ENCODE results near the gene ATG7.

The ATG7 gene

GRCh38 chr3:11587766-11588165 is 315.6 kb downstream of the ATG7 start:
- Histone ChIP-seq H3K9me3 (replicated peaks; ENCODE audit: insufficient read depth, low read length) (no peaks in the 10 kb centered on the region), H3F3A (ENCODE audit: insufficient read depth, low read length) (no peaks in the 10 kb centered on the region), H3K4me2 (ENCODE audit: low read depth, low read length) (no peak overlapping the region), H3K4me3 (ENCODE audit: low read length) (no peak overlapping the region), H2AFZ (ENCODE audit: low read length) (no peak overlapping the region), H4K20me1 (ENCODE audit: insufficient read depth, low read length) (no peaks in the 10 kb centered on the region), H3K9me2 (replicated peaks; ENCODE audit: insufficient read depth, low read length) (no peaks in the 10 kb centered on the region), H3K9ac (ENCODE audit: low read length) (no peak overlapping the region), H3K36me3 (replicated peaks; ENCODE audit: insufficient read depth, low read length) (no peaks in the 10 kb centered on the region), H3K27me3 (replicated peaks; ENCODE audit: insufficient read depth, low read length) (no peaks in the 10 kb centered on the region), H3K27ac (ENCODE audit: low read length) (no peak overlapping the region), H3K79me2 (ENCODE audit: low read length) (peaks cover 76% of the 10 kb centered on the region), H3K4me1 (ENCODE audit: low read length) (no peaks in the 10 kb centered on the region)
- TF ChIP-seq CTCF (IDR thresholded peaks at IDR 0.05; ENCODE audit: low read length) (no peak), EZH2 (optimal IDR thresholded peaks at IDR 0.05; ENCODE audit: low read depth, low read length) (no peak)
- DNase-seq, result no peak

GRCh38 chr3:11588338-11588737 is 316.1 kb downstream of the ATG7 start:
- Histone ChIP-seq H3K27ac (ENCODE audit: low read length) (no peak overlapping the region), H3K27me3 (replicated peaks; ENCODE audit: insufficient read depth, low read length) (no peaks in the 10 kb centered on the region), H3K36me3 (replicated peaks; ENCODE audit: insufficient read depth, low read length) (no peaks in the 10 kb centered on the region), H4K20me1 (ENCODE audit: insufficient read depth, low read length) (no peaks in the 10 kb centered on the region), H3K79me2 (ENCODE audit: low read length) (peaks cover 72% of the 10 kb centered on the region), H3K9me3 (replicated peaks; ENCODE audit: insufficient read depth, low read length) (no peaks in the 10 kb centered on the region), H3K9ac (ENCODE audit: low read length) (no peak overlapping the region), H3K4me1 (ENCODE audit: low read length) (no peaks in the 10 kb centered on the region), H3K4me2 (ENCODE audit: low read depth, low read length) (no peak overlapping the region), H3F3A (ENCODE audit: insufficient read depth, low read length) (no peaks in the 10 kb centered on the region), H3K4me3 (ENCODE audit: low read length) (no peak overlapping the region), H2AFZ (ENCODE audit: low read length) (no peak overlapping the region), H3K9me2 (replicated peaks; ENCODE audit: insufficient read depth, low read length) (no peaks in the 10 kb centered on the region)
- TF ChIP-seq EZH2phosphoT487 (IDR thresholded peaks at IDR 0.05; ENCODE audit: low read length) (no peak), EZH2 (optimal IDR thresholded peaks at IDR 0.05; ENCODE audit: low read depth, low read length) (no peak), CTCF (IDR thresholded peaks at IDR 0.05; ENCODE audit: low read length) (no peak)
- DNase-seq, result no peak

GRCh38 chr3:11588755-11589154 is 316.6 kb downstream of the ATG7 start:
- no peak for TF ChIP-seq EZH2 (optimal IDR thresholded peaks at IDR 0.05; ENCODE audit: low read depth, low read length)
- TF ChIP-seq EZH2phosphoT487 (IDR thresholded peaks at IDR 0.05; ENCODE audit: low read length), result no peak
- no peak for TF ChIP-seq CTCF (IDR thresholded peaks at IDR 0.05; ENCODE audit: low read length)
- H3K9me3 ChIP-seq (replicated peaks; ENCODE audit: insufficient read depth, low read length), result no peaks in the 10 kb centered on the region
- no peak overlapping the region for H3K9ac ChIP-seq (ENCODE audit: low read length)
- H3K27ac ChIP-seq (ENCODE audit: low read length), result no peak overlapping the region
- DNase-seq, result no peak
- H3K4me3 ChIP-seq (ENCODE audit: low read length), result no peak overlapping the region
- H3K79me2 ChIP-seq (ENCODE audit: low read length), result peaks cover 72% of the 10 kb centered on the region
- H3K4me2 ChIP-seq (ENCODE audit: low read depth, low read length), result no peak overlapping the region
- H3K36me3 ChIP-seq (replicated peaks; ENCODE audit: insufficient read depth, low read length), result no peaks in the 10 kb centered on the region
- H3K4me1 ChIP-seq (ENCODE audit: low read length), result no peaks in the 10 kb centered on the region
- H4K20me1 ChIP-seq (ENCODE audit: insufficient read depth, low read length), result no peaks in the 10 kb centered on the region
- no peak overlapping the region for H2AFZ ChIP-seq (ENCODE audit: low read length)
- no peaks in the 10 kb centered on the region for H3K9me2 ChIP-seq (replicated peaks; ENCODE audit: insufficient read depth, low read length)
- H3K27me3 ChIP-seq (replicated peaks; ENCODE audit: insufficient read depth, low read length), result no peaks in the 10 kb centered on the region
- no peaks in the 10 kb centered on the region for H3F3A ChIP-seq (ENCODE audit: insufficient read depth, low read length)

All from MM.1S (cell line).